WI38 (cell line): ENCODE results near the gene SPOUT1.
"Not testable (repeated sequence)": the region's sequence is repeated elsewhere in the genome, so short reads cannot be mapped to it uniquely, and the experiment has no call there.

ENCODE experiments used
- H3K4me3 ChIP-seq: 2 replicates; pipeline ENCODE4 v1.5.1; 2011; ENCODE audit warnings: low read depth, mild to moderate bottlenecking, control low read depth, low read length
- CTCF ChIP-seq: IDR thresholded peaks from 2 replicates; pipeline ENCODE4 v1.5.1; 2012; ENCODE audit warnings: low read depth, mild to moderate bottlenecking, control low read depth, low read length

SPOUT1 gene

GRCh38 chr9:128860937-128861336 lies 31.3 kb upstream of the SPOUT1 start:
- TF ChIP-seq CTCF, result no peak
- H3K4me3 ChIP-seq, result no peak overlapping the region

- H3K4me3 ChIP-seq, result not testable (repeated sequence)
These were observed 28.9 kb upstream of the SPOUT1 start for GRCh38 chr9:128858476-128858875.

GRCh38 chr9:128854454-128854853 lies 24.9 kb upstream of the SPOUT1 start:
- not testable (repeated sequence) for H3K4me3 ChIP-seq

GRCh38 chr9:128852646-128853045 lies 23.1 kb upstream of the SPOUT1 start:
- H3K4me3 ChIP-seq, result not testable (repeated sequence)

GRCh38 chr9:128851779-128852600 lies 22.4 kb upstream of the SPOUT1 start:
- TF ChIP-seq CTCF, result peak; percentile 21; the same call in 1 of the 2 replicates
- not testable (repeated sequence) for H3K4me3 ChIP-seq

- H3K4me3 ChIP-seq, result not testable (repeated sequence)
These were observed 21.4 kb upstream of the SPOUT1 start for GRCh38 chr9:128851024-128851423.

GRCh38 chr9:128847803-128848202 lies 18.2 kb upstream of the SPOUT1 start:
- TF ChIP-seq CTCF, result no peak
- no peak overlapping the region for H3K4me3 ChIP-seq

- TF ChIP-seq CTCF, result no peak
- H3K4me3 ChIP-seq, result no peak overlapping the region
These were observed 17.1 kb upstream of the SPOUT1 start for GRCh38 chr9:128846680-128847030.

- no peak for TF ChIP-seq CTCF
These were observed 15.8 kb upstream of the SPOUT1 start for GRCh38 chr9:128845186-128845931.

GRCh38 chr9:128843171-128843570 lies 13.6 kb upstream of the SPOUT1 start:
- not testable (repeated sequence) for H3K4me3 ChIP-seq

More at GRCh38 chr9:128845186-128845931, 15.8 kb upstream of the SPOUT1 start:
- H3K4me3 ChIP-seq, result no peak overlapping the region
